ENCODE measurements around the gene CCDC148. TPM values are rescaled to one million over a fixed set of nuclear protein-coding genes. Genes with fewer than 3 reads are reported as not detected.

The CCDC148 gene
- total RNA-seq, 2 donors from 2014 or later: 2.7 to 5.0 TPM

DNA sequence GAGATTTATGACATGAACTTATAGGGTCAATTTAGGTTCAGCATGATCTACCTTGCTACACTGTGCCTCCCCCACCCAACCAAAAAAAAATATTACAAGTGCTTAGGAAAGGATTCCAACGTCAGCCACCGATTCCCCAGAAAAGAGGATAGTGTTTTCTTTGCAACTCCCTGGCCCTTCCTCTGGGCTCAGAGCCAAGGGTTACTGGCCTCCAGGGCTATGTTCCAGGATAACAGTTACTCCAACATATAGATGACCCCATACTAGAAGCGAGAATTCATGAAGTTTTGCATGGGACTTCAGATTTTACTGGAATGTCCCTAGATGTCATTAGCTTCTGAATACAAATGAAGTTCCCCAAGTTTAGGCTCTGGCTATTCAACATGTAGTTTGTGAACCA is 182.8 kb downstream of the CCDC148 start:
- DNase-seq: no peak
- Histone ChIP-seq H3K36me3 (ENCODE audit: control insufficient read depth, insufficient read depth, low read length) (no peaks in the 10 kb centered on the region), H3K4me3 (ENCODE audit: low read length) (no peak overlapping the region), H3K4me1 (ENCODE audit: control insufficient read depth, insufficient read depth, low read length) (no peaks in the 10 kb centered on the region), H3K27ac (ENCODE audit: low read depth, low read length) (no peak overlapping the region), H3K9ac (ENCODE audit: extremely low read depth, low read length, poor library complexity, severe bottlenecking) (no peak overlapping the region), H3K9me3 (ENCODE audit: control insufficient read depth, low read length) (no peaks in the 10 kb centered on the region), H3K27me3 (ENCODE audit: control insufficient read depth, insufficient read depth, low read length, poor library complexity, severe bottlenecking) (no peaks in the 10 kb centered on the region)
- Mint-ChIP-seq H3K9me3 (peaks cover 14% of the 10 kb centered on the region), H3K27ac (no peak overlapping the region), H3K27me3 (ENCODE audit: insufficient read depth) (no peaks in the 10 kb centered on the region), H3K4me1 (no peaks in the 10 kb centered on the region), H3K4me3 (no peak overlapping the region), H3K36me3 (ENCODE audit: low read depth) (no peaks in the 10 kb centered on the region)
- WGBS, 2 experiments (ENCODE audit: insufficient coverage in 1 of 2, insufficient read length in 1 of 2): 87 to 100% methylated on average over 1 to 3 of the region's 3 CpGs
- TF ChIP-seq, protein P1, sequence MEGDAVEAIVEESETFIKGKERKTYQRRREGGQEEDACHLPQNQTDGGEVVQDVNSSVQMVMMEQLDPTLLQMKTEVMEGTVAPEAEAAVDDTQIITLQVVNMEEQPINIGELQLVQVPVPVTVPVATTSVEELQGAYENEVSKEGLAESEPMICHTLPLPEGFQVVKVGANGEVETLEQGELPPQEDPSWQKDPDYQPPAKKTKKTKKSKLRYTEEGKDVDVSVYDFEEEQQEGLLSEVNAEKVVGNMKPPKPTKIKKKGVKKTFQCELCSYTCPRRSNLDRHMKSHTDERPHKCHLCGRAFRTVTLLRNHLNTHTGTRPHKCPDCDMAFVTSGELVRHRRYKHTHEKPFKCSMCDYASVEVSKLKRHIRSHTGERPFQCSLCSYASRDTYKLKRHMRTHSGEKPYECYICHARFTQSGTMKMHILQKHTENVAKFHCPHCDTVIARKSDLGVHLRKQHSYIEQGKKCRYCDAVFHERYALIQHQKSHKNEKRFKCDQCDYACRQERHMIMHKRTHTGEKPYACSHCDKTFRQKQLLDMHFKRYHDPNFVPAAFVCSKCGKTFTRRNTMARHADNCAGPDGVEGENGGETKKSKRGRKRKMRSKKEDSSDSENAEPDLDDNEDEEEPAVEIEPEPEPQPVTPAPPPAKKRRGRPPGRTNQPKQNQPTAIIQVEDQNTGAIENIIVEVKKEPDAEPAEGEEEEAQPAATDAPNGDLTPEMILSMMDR (conservative IDR thresholded peaks at IDR 0.05): no peak

DNA sequence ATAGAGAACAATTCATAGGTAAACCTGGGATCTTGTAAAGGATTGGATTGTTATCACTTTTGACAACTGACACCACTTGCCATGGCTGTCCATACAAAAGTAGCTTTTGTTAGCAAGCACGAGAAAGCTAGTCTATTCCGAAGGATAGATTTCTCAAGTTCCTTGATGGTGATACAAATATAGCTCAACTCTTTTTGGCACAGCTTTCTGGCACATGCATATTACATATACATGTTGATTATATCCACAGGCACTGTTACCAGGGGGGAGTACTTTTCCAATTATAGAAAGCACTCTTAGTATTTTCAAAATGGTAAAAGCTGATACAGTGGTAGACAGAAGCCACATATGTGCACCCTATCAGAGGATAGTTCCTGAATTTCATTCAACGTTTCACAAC is 186.0 kb downstream of the CCDC148 start:
- no peaks in the 10 kb centered on the region for H3K36me3 ChIP-seq (ENCODE audit: control insufficient read depth, insufficient read depth, low read length)
- H3K4me3 Mint-ChIP-seq: no peak overlapping the region
- no peak overlapping the region for H3K9ac ChIP-seq (ENCODE audit: extremely low read depth, low read length, poor library complexity, severe bottlenecking)
- H3K27ac ChIP-seq (ENCODE audit: low read depth, low read length): no peak overlapping the region
- H3K4me3 ChIP-seq (ENCODE audit: low read length): no peak overlapping the region
- TF ChIP-seq, protein P1 (conservative IDR thresholded peaks at IDR 0.05): no peak
- H3K36me3 Mint-ChIP-seq (ENCODE audit: low read depth): no peaks in the 10 kb centered on the region
- H3K27me3 Mint-ChIP-seq (ENCODE audit: insufficient read depth): no peaks in the 10 kb centered on the region
- no peak overlapping the region for H3K27ac Mint-ChIP-seq
- DNase-seq: no peak
- H3K4me1 ChIP-seq (ENCODE audit: control insufficient read depth, insufficient read depth, low read length): no peaks in the 10 kb centered on the region
- H3K27me3 ChIP-seq (ENCODE audit: control insufficient read depth, insufficient read depth, low read length, poor library complexity, severe bottlenecking): no peaks in the 10 kb centered on the region
- no peaks in the 10 kb centered on the region for H3K9me3 ChIP-seq (ENCODE audit: control insufficient read depth, low read length)
- 92 to 100% methylated on average over 2 to 3 of the region's 3 CpGs for WGBS, 2 experiments (ENCODE audit: insufficient coverage in 1 of 2, insufficient read length in 1 of 2)
- H3K9me3 Mint-ChIP-seq: no peaks in the 10 kb centered on the region
- H3K4me1 Mint-ChIP-seq: no peaks in the 10 kb centered on the region

DNA sequence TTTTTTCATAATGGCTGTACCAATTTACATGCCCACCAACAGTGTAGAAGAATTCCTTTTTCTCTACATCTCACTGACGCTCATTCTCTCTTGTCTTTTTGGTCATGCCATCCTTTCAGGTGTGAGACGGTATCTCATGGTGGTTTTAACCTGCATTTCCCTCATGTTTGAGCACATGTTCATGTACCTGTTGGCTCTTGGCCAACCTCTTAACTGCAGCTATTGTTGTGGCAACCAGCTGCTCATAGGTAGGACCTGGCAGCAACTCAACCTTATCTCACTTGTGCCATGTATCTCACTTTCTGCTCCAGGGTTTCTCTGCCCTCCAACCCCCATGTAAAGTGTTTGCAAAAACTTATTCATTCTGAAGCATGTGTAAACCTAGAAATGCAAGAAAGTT is 187.4 kb downstream of the CCDC148 start:
- Histone ChIP-seq H3K9me3 (ENCODE audit: control insufficient read depth, low read length) (no peaks in the 10 kb centered on the region), H3K27me3 (ENCODE audit: control insufficient read depth, insufficient read depth, low read length, poor library complexity, severe bottlenecking) (no peaks in the 10 kb centered on the region), H3K36me3 (ENCODE audit: control insufficient read depth, insufficient read depth, low read length) (no peaks in the 10 kb centered on the region), H3K9ac (ENCODE audit: extremely low read depth, low read length, poor library complexity, severe bottlenecking) (no peak overlapping the region), H3K4me3 (ENCODE audit: low read length) (no peak overlapping the region), H3K27ac (ENCODE audit: low read depth, low read length) (no peak overlapping the region), H3K4me1 (ENCODE audit: control insufficient read depth, insufficient read depth, low read length) (no peaks in the 10 kb centered on the region)
- no peak for DNase-seq
- WGBS, 2 experiments (ENCODE audit: insufficient coverage in 1 of 2, insufficient read length in 1 of 2): 95 to 100% methylated on average over 2 of the region's 2 CpGs
- Mint-ChIP-seq H3K27me3 (ENCODE audit: insufficient read depth) (no peaks in the 10 kb centered on the region), H3K27ac (no peak overlapping the region), H3K4me3 (no peak overlapping the region), H3K36me3 (ENCODE audit: low read depth) (no peaks in the 10 kb centered on the region), H3K4me1 (no peaks in the 10 kb centered on the region), H3K9me3 (no peaks in the 10 kb centered on the region)
- TF ChIP-seq, protein P1 (conservative IDR thresholded peaks at IDR 0.05): no peak

Data from endodermal cell (in vitro differentiated cells).